Esophagus muscularis mucosa (tissue), 4 donors: ENCODE measurements around the gene KRTAP5-4. TPM values are rescaled to one million over a fixed set of nuclear protein-coding genes. Genes with fewer than 3 reads are reported as not detected.
"Not testable (repeated sequence)": the region's sequence is repeated elsewhere in the genome, so short reads cannot be mapped to it uniquely, and the experiment has no call there.

ENCODE experiments used
- DNase-seq: peaks from one replicate; pipeline ENCODE4 v3.0.0-alpha.2; 2017; ENCODE audit errors: extremely low spot score
- H3K27ac ChIP-seq, 4 donors: fragments of 200-600 bp; sonication (generic); replicated peaks in 1 of 4; 1 replicate in 3 of 4; 2 replicates in 1 of 4; pipeline ENCODE4 v1.5.1; 2016 to 2019; ENCODE audit warnings: mild to moderate bottlenecking in 1 of 4
- H3K27me3 ChIP-seq, 4 donors: fragments of 200-600 bp; sonication (generic); one replicate each; pipeline versions ENCODE4 v1.5.1 to v1.6.0; 2016 to 2019
- H3K36me3 ChIP-seq, 4 donors: fragments of 200-600 bp; sonication (generic); one replicate each; pipeline ENCODE4 v1.5.1; 2016 to 2019
- H3K4me1 ChIP-seq, 4 donors: fragments of 200-600 bp; sonication (generic); one replicate each; pipeline ENCODE4 v1.5.1; 2016 to 2019
- H3K4me3 ChIP-seq, 4 donors: fragments of 200-600 bp; sonication (generic); 1 replicate in 2 of 4; 2 replicates in 2 of 4; pipeline ENCODE4 v1.5.1; 2016 to 2019; ENCODE audit warnings: mild to moderate bottlenecking in 4 of 4, moderate library complexity in 1 of 4
- H3K9me3 ChIP-seq, 4 donors: fragments of 200-600 bp; sonication (generic); 1 replicate in 3 of 4; 2 replicates in 1 of 4; pipeline ENCODE4 v1.5.1; 2016 to 2019
- CTCF ChIP-seq, 3 experiments: fragments of 200-600 bp in 2 of 3; fragments of 450-650 bp in 1 of 3; sonication (generic) in 2 of 3; IDR thresholded peaks; one replicate each; pipeline ENCODE4 v1.5.1; 2017 to 2019; ENCODE audit warnings: antibody characterized with exemption in 3 of 3, mild to moderate bottlenecking in 2 of 3, moderate library complexity in 1 of 3
- EP300 ChIP-seq: sonication (generic); formaldehyde crosslinking; IDR thresholded peaks from one replicate; pipeline ENCODE4 v1.6.1; 2017; ENCODE audit warnings: antibody characterized with exemption
- POLR2A ChIP-seq: fragments of 450-650 bp; IDR thresholded peaks from one replicate; pipeline ENCODE4 v1.6.1; 2017; ENCODE audit warnings: antibody characterized with exemption, moderate library complexity, mild to moderate bottlenecking, low read depth
- POLR2AphosphoS5 ChIP-seq, 2 donors: sonication (generic); formaldehyde crosslinking; IDR thresholded peaks; one replicate each; pipeline ENCODE4 v1.6.1; 2017; ENCODE audit warnings: antibody characterized with exemption in 2 of 2
- WGBS: methylation state at CpG from one replicate; pipeline ENCODE4 v1.1.5; 2018; 5-methylcytosine and 5-hydroxymethylcytosine counted together
- intact Hi-C: fragments of 100-400 bp; cut with DNase I; formaldehyde crosslinking; loops from one replicate; pipeline ENCODE4 v1.15.1; 2023
- total RNA-seq, 4 donors: library from RNA; depleted of rRNA; stranded (reverse); fragments of >200 nt; gene quantifications; one replicate each; pipeline versions ENCODE4 v1.1.0 to v1.2.1, GENCODE V29; 2016

Gene KRTAP5-4
- total RNA-seq, 4 donors from 2014 or later = not detected

GRCh38 chr11:1650034-1650917, 28.3 kb upstream of the KRTAP5-4 start:
- peaks cover 0 to 9% (median 8%) of the 10 kb centered on the region in 4 donors for H3K4me1 ChIP-seq
- peaks cover 0 to 18% (median 0%) of the 10 kb centered on the region in 4 donors for H3K27me3 ChIP-seq
- H3K27ac ChIP-seq = no peak overlapping the region
- TF ChIP-seq POLR2AphosphoS5 (IDR thresholded peaks at IDR 0.05) = no peak
- TF ChIP-seq EP300 = no peak
- H3K36me3 ChIP-seq = no peaks in the 10 kb centered on the region
- no peak for DNase-seq
- H3K9me3 ChIP-seq = no peaks in the 10 kb centered on the region
- H3K4me3 ChIP-seq = no peak overlapping the region
- intact Hi-C loops = loop anchor here (5.0 kb wide), 2 partner anchors 42 to 502 kb away; no protein-coding TSS in a partner anchor
- 83% methylated on average over 11 of the region's 15 CpGs for WGBS

DNA sequence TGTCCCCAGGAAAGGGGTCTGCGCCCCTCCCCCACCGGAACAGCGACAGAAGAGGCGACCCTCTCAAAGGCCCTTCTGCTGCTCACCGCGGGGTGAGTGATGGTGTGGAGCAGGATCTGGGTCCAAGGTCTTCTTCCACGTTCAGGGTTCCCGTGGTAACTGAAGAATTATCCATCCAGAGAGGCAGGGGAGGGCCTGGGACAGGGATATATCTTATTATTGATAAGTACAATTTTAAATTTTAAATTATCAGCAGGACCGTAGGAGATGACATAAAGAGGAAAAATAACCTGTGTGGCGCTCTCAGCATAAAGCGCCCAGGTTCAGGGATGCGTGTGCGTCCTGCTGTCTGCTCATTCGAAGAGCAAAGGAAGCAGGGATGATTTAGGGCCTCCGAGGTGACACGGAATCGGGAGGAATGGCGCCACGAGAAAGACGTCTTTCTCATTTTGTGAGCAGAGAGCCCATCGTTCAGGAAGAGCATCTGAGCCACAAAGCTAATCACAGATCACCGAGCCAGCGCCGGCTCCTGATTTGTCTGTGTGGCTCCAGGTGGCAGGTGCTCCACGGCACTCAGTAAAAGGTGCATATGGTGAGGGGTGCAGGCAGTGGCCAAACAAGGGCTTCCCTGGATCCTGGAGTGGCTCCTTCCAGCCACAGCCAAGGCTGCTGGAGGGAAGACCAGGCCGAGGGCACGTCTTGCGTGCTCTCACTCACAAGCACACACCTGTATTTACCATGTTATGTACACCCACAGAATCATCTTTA, 26.9 kb upstream of the KRTAP5-4 start:
- peaks cover 0 to 9% (median 8%) of the 10 kb centered on the region in 4 donors for H3K4me1 ChIP-seq
- no peaks in the 10 kb centered on the region for H3K9me3 ChIP-seq
- H3K27me3 ChIP-seq = peaks cover 0 to 6% (median 0%) of the 10 kb centered on the region in 4 donors
- H3K4me3 ChIP-seq = no peak overlapping the region
- intact Hi-C loops = no loop called here
- H3K36me3 ChIP-seq = no peaks in the 10 kb centered on the region
- WGBS = 85% methylated on average over 28 of the region's 28 CpGs
- no peak for DNase-seq
- H3K27ac ChIP-seq = no peak overlapping the region
- TF ChIP-seq EP300 (no peak), POLR2A (no peak), POLR2AphosphoS5 (IDR thresholded peaks at IDR 0.05) (no peak), CTCF (IDR thresholded peaks at IDR 0.05) (no peak)

DNA sequence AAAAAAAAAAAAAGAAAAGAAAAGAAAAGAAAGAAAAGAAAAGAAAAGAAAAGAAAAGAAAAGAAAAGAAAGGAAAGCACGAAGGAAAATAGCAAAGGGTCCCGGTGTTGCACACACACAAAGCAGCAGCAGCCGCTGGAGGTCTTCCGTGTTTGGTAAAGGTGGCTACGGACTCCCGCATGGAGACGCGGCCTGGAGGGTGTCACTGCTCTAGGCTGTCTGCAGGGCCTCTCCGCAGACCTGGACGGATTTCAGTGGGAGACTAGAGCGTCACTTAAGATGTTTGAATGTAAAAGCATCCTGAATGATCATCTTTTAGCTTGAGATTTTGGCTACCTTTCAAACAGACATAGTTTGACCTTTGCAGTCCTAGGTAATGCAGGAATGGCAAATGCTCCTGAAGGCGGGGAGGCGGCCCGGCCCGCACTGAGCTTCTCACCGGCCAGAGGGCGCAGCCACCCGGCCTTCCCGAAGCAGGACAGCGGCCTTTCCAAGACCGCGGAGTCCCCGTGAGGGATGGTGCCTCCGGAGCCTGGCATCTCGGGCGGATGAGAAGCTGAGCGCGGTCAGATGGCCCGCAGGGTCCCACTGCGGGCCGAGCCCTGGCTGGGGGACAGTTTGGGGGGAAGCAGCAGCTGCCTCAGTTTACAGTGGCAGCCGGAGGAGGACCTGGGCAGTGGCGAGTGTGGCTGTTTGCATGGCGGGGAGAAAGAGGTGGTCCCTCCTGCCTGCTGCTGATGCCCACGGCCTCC, 26.1 kb upstream of the KRTAP5-4 start:
- Histone ChIP-seq H3K27me3 (peaks cover 0 to 7% (median 0%) of the 10 kb centered on the region in 4 donors), H3K27ac (no peak overlapping the region), H3K9me3 (no peaks in the 10 kb centered on the region), H3K4me3 (no peak overlapping the region), H3K36me3 (no peaks in the 10 kb centered on the region), H3K4me1 (peaks cover 0 to 8% (median 6%) of the 10 kb centered on the region in 4 donors)
- WGBS = 87% methylated on average over 33 of the region's 35 CpGs
- no peak for DNase-seq
- intact Hi-C loops = no loop called here
- TF ChIP-seq POLR2AphosphoS5 (IDR thresholded peaks at IDR 0.05) (no peak), EP300 (no peak), POLR2A (no peak), CTCF (IDR thresholded peaks at IDR 0.05) (no peak)

- H3K4me1 ChIP-seq, H3K36me3 ChIP-seq, H3K27ac ChIP-seq, intact Hi-C loops, H3K4me3 ChIP-seq, DNase-seq, H3K9me3 ChIP-seq: not testable (repeated sequence)
- peaks cover 0 to 13% (median 0%) of the 10 kb centered on the region in 4 donors for H3K27me3 ChIP-seq
- 89% methylated on average over 10 of the region's 10 CpGs for WGBS
These were observed 24.6 kb upstream of the KRTAP5-4 start for GRCh38 chr11:1646540-1646939.

- intact Hi-C loops = no loop called here
- H3K4me1 ChIP-seq = peaks cover 0 to 1% (median 0%) of the 10 kb centered on the region in 4 donors
- H3K36me3 ChIP-seq = no peaks in the 10 kb centered on the region
- DNase-seq = no peak
- no peak overlapping the region for H3K4me3 ChIP-seq
- TF ChIP-seq CTCF (IDR thresholded peaks at IDR 0.05) (no peak), POLR2AphosphoS5 (IDR thresholded peaks at IDR 0.05) (no peak), POLR2A (no peak), EP300 (no peak)
- H3K27me3 ChIP-seq = peaks cover 0 to 25% (median 0%) of the 10 kb centered on the region in 4 donors
- WGBS = 81% methylated on average over 4 of the region's 12 CpGs
- no peak overlapping the region for H3K27ac ChIP-seq
- no peaks in the 10 kb centered on the region for H3K9me3 ChIP-seq
These were observed 23.5 kb upstream of the KRTAP5-4 start for GRCh38 chr11:1645357-1645821.
